GM20000 (cell line): ENCODE results near the gene STX19.
"Not testable (repeated sequence)": the region's sequence is repeated elsewhere in the genome, so short reads cannot be mapped to it uniquely, and the experiment has no call there.

ENCODE experiments used
- DNase-seq: peaks from one replicate; pipeline ENCODE4 v3.0.0; 2012; ENCODE audit warnings: low spot score
- TF ChIP-seq, protein P1 (sequence below): IDR thresholded peaks from 2 replicates; pipeline ENCODE4 v1.5.1; 2012; ENCODE audit warnings: mild to moderate bottlenecking, control low read depth; ENCODE audit errors: extremely low read depth, missing control alignments

Gene STX19

GRCh38 chr3:94050546-94050945 is 22.1 kb upstream of the STX19 start:
- TF ChIP-seq, protein P1, sequence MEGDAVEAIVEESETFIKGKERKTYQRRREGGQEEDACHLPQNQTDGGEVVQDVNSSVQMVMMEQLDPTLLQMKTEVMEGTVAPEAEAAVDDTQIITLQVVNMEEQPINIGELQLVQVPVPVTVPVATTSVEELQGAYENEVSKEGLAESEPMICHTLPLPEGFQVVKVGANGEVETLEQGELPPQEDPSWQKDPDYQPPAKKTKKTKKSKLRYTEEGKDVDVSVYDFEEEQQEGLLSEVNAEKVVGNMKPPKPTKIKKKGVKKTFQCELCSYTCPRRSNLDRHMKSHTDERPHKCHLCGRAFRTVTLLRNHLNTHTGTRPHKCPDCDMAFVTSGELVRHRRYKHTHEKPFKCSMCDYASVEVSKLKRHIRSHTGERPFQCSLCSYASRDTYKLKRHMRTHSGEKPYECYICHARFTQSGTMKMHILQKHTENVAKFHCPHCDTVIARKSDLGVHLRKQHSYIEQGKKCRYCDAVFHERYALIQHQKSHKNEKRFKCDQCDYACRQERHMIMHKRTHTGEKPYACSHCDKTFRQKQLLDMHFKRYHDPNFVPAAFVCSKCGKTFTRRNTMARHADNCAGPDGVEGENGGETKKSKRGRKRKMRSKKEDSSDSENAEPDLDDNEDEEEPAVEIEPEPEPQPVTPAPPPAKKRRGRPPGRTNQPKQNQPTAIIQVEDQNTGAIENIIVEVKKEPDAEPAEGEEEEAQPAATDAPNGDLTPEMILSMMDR = no peak
- no peak for DNase-seq

- TF ChIP-seq, protein P1 = no peak
- DNase-seq = no peak
Observed at GRCh38 chr3:94049267-94049666, 20.9 kb upstream of the STX19 start.

- TF ChIP-seq, protein P1 = no peak
Observed at GRCh38 chr3:94046533-94046932, 18.1 kb upstream of the STX19 start.

DNA sequence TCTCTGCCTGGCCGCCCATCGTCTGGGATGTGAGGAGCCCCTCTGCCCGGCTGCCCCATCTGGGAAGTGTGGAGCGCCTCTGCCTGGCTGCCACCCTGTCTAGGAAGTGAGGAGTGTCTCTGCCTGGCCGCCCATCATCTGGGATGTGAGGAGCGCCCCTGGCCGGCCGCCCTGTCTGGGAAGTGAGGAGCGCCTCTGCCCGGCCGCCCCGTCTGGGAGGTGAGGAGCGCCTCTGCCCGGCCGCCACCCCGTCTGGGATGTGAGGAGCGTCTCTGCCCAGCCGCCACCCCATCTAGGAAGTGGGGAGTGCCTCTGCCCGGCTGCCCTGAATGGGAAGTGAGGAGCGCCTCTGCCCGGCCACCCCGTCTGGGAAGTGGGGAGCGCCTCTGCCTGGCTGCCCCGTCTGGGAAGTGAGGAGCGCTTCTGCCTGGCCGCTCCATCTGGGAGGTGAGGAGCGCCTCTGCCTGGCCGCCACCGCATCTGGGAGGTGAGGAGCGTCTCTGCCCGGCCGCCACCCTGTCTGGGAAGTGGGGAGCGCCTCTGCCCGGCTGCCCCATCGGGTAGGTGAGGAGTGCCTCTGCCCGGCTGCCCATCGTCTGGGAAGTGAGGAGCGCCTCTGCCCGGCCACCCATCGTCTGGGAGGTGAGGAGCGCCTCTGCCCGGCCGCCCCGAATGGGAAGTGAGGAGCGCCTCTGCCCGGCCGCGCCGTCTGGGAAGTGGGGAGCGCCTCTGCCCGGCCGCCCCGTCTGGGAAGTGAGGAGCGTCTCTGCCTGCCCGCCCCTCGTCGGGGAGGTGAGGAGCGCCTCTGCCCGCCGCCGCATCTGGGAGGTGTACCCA is 15.9 kb upstream of the STX19 start:
- DNase-seq = not testable (repeated sequence)

More at GRCh38 chr3:94046533-94046932, 18.1 kb upstream of the STX19 start:
- DNase-seq = no peak

GRCh38 chr3:94043285-94043684 is 14.9 kb upstream of the STX19 start:
- TF ChIP-seq, protein P1 = no peak

DNA sequence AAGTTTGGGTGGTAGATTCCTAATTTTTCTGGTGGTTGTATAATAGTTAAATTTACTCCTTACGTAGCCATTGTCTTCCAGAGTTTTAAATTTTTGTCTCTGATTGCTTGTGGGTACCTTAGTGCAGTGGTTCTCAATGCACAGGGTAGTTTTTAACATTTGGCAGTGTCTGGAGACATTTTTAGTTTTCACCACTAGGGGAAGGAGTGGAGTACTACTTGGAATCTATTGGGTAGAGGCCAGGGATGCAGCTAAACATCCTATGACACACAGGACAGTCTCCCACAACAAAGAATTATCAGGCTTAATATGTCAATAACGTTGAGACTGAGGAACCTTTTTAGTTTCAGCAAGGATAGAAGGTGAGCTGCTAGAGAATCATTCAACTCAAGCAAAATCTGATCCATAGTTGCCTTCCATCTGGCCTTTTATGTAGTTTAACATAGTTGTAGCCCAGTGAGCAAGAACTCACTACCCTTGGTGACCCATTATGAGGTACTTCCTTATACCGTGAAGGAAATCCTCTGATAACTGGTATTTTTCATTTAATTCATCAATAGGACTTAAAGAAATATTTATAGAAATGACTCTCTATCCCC is 8.6 kb upstream of the STX19 start:
- TF ChIP-seq, protein P1 = no peak
- DNase-seq = no peak

More at GRCh38 chr3:94043285-94043684, 14.9 kb upstream of the STX19 start:
- no peak for DNase-seq

- DNase-seq = no peak
- TF ChIP-seq, protein P1 = no peak
Observed at GRCh38 chr3:94026623-94027022, 1.8 kb downstream of the STX19 start.
